Panc1 (cell line): ENCODE data around the gene LEFTY2. TPM values are rescaled to one million over a fixed set of nuclear protein-coding genes. Genes with fewer than 3 reads are reported as not detected.

Experiments used
- ATAC-seq: fragments of 200-7000 bp; cut with Tn5 transposase; 2 replicates; pipeline ENCODE4 v1.9.1; 2020; ENCODE audit warnings: mild to moderate bottlenecking, moderate library complexity
- BruUV-seq: library from RNA; stranded (reverse); fragments of 400-500 nt; replicated peaks from 2 replicates; lab custom pipeline; 2021; lab: Mats Ljungman, UMichigan
- CTCF ChIA-PET: fragments of 300-600 bp; sonication (Branson Sonifier 250); formaldehyde crosslinking; loops from one replicate; lab custom pipeline; 2022; ENCODE audit warnings: antibody characterized with exemption; lab: Charles Lee
- POLR2A ChIA-PET: fragments of 300-600 bp; sonication (Branson Sonifier 250); formaldehyde crosslinking; loops from one replicate; lab custom pipeline; 2022; ENCODE audit warnings: antibody characterized with exemption; lab: Charles Lee
- DNase-seq: peaks from one replicate; pipeline ENCODE4 v3.0.0-alpha.2; 2010; ENCODE audit warnings: low read depth, low spot score
- H3K27ac ChIP-seq: 2 replicates; pipeline ENCODE4 v1.5.1; 2011; ENCODE audit warnings: mild to moderate bottlenecking, low read length, inconsistent platforms
- H3K27me3 ChIP-seq: fragments of 200-500 bp; sonication (Bioruptor generic); 2 replicates; pipeline ENCODE4 v1.6.0; 2014; ENCODE audit warnings: low read length, inconsistent platforms; ENCODE audit not compliant: control insufficient read depth, insufficient read depth
- H3K36me3 ChIP-seq: fragments of 200-500 bp; sonication (Bioruptor generic); 2 replicates; pipeline ENCODE4 v1.5.1; 2014; ENCODE audit warnings: inconsistent platforms, mild to moderate bottlenecking, low read length, moderate library complexity; ENCODE audit not compliant: control insufficient read depth, insufficient read depth
- H3K4me1 ChIP-seq: 2 replicates; pipeline ENCODE4 v1.5.1; 2011; ENCODE audit warnings: inconsistent platforms, mild to moderate bottlenecking, low read length, moderate library complexity; ENCODE audit not compliant: control insufficient read depth, insufficient read depth
- H3K4me3 ChIP-seq, 2 experiments: 2 replicates each; pipeline ENCODE4 v1.5.1; 2011 to 2012; ENCODE audit warnings: low read depth in 2 of 2, low read length in 2 of 2, mild to moderate bottlenecking in 2 of 2, inconsistent platforms in 1 of 2, moderate library complexity in 1 of 2
- H3K9me3 ChIP-seq: fragments of 200-500 bp; sonication (Bioruptor generic); 2 replicates; pipeline ENCODE4 v1.5.1; 2014; ENCODE audit warnings: low read depth, mild to moderate bottlenecking, inconsistent platforms, low read length, moderate library complexity; ENCODE audit not compliant: control insufficient read depth, insufficient read depth
- CTCF ChIP-seq: fragments of 450-650 bp; IDR thresholded peaks from 2 replicates; pipeline ENCODE4 v1.5.1; 2017; ENCODE audit warnings: mild to moderate bottlenecking
- POLR2AphosphoS5 ChIP-seq: IDR thresholded peaks from 2 replicates; pipeline ENCODE4 v1.6.1; 2012; ENCODE audit warnings: mild to moderate bottlenecking, low read depth, low read length, moderate library complexity
- REST ChIP-seq, 2 experiments: IDR thresholded peaks; 2 replicates each; pipeline ENCODE4 v1.6.1; 2011 to 2012; ENCODE audit warnings: low read depth in 2 of 2, control low read depth in 1 of 2, low read length in 1 of 2, mild to moderate bottlenecking in 1 of 2, moderate library complexity in 1 of 2; ENCODE audit not compliant: insufficient read depth in 1 of 2
- SIN3A ChIP-seq: IDR thresholded peaks from 2 replicates; pipeline ENCODE4 v1.6.1; 2012; ENCODE audit warnings: low read depth, mild to moderate bottlenecking, low read length, moderate library complexity, borderline replicate concordance; ENCODE audit not compliant: insufficient read depth
- TCF7L2 ChIP-seq: IDR thresholded peaks from 2 replicates; pipeline ENCODE4 v1.6.1; 2011; ENCODE audit warnings: mild to moderate bottlenecking, low read depth, low read length, inconsistent platforms
- in situ Hi-C: cut with HindIII; loops from 2 replicates; pipeline ENCODE4 v1.10.0; 2016; ENCODE audit warnings: low sequenced_read_pairs, low pct_unique_long_range_greater_than_20kb
- intact Hi-C: fragments of 100-400 bp; cut with micrococcal nuclease; formaldehyde crosslinking; loops from one replicate; pipeline ENCODE4 v1.10.0; 2022; ENCODE audit not compliant: unreplicated experiment
- total RNA-seq: library from RNA; stranded (reverse); gene quantifications from one replicate; pipeline ENCODE4 v1.2.1, GENCODE V29; 2021; ENCODE audit not compliant: unreplicated experiment

LEFTY2 gene
- total RNA-seq, 1 experiment from 2014 or later: not detected

GRCh38 chr1:225908773-225909172, 32.2 kb downstream of the LEFTY2 start:
- Histone ChIP-seq H3K36me3 (no peaks in the 10 kb centered on the region), H3K27me3 (no peaks in the 10 kb centered on the region), H3K4me3 (no peak overlapping the region), H3K4me1 (no peaks in the 10 kb centered on the region), H3K9me3 (no peaks in the 10 kb centered on the region), H3K27ac (no peak overlapping the region)
- DNase-seq: no peak
- BruUV-seq: no TSS peak
- TF ChIP-seq REST (IDR thresholded peaks at IDR 0.05; ENCODE audit: insufficient read depth in 1 of 2, low read depth in 2 of 2, low read length in 1 of 2) (no peak), POLR2AphosphoS5 (no peak), CTCF (no peak), TCF7L2 (no peak), SIN3A (no peak)
- in situ Hi-C loops: no loop called here
- no peak for ATAC-seq
- intact Hi-C loops: no loop called here
- ChIA-PET POLR2A (no interaction called here), CTCF (no interaction called here)

GRCh38 chr1:225908013-225908640, 32.9 kb downstream of the LEFTY2 start:
- BruUV-seq: no TSS peak
- DNase-seq (no peak), ATAC-seq (no peak)
- no peaks in the 10 kb centered on the region for H3K4me1 ChIP-seq
- in situ Hi-C loops: no loop called here
- TF ChIP-seq CTCF (no peak), REST (IDR thresholded peaks at IDR 0.05; ENCODE audit: insufficient read depth in 1 of 2, low read depth in 2 of 2, low read length in 1 of 2) (no peak), TCF7L2 (no peak), SIN3A (no peak), POLR2AphosphoS5 (no peak)
- H3K36me3 ChIP-seq: no peaks in the 10 kb centered on the region
- intact Hi-C loops: no loop called here
- H3K9me3 ChIP-seq: no peaks in the 10 kb centered on the region
- no peak overlapping the region for H3K27ac ChIP-seq
- ChIA-PET POLR2A (no interaction called here), CTCF (no interaction called here)
- H3K27me3 ChIP-seq: no peaks in the 10 kb centered on the region
- no peak overlapping the region for H3K4me3 ChIP-seq
